ENCODE measurements around the gene ALLC. TPM values are rescaled to one million over a fixed set of nuclear protein-coding genes. Genes with fewer than 3 reads are reported as not detected.

The ALLC gene
- total and polyA plus RNA-seq, 7 experiments from 2014 or later: not detected

- Histone ChIP-seq H3K4me1 (ENCODE audit: control insufficient read depth in 2 of 2, insufficient read depth in 2 of 2, low read length in 2 of 2) (no peaks in the 10 kb centered on the region), H3K27ac (ENCODE audit: low read depth, low read length) (no peak overlapping the region), H3K27me3 (ENCODE audit: control insufficient read depth in 2 of 2, insufficient read depth in 2 of 2, low read length in 2 of 2) (no peaks in the 10 kb centered on the region), H3K4me3 (ENCODE audit: low read length) (no peak overlapping the region), H3K9me3 (ENCODE audit: control insufficient read depth in 2 of 3, low read length in 3 of 3) (no peaks in the 10 kb centered on the region), H3K36me3 (ENCODE audit: control insufficient read depth in 2 of 3, insufficient read depth in 3 of 3, low read length in 3 of 3) (no peaks in the 10 kb centered on the region)
- Mint-ChIP-seq H3K4me1 (peaks cover 0 to 1% (median 0%) of the 10 kb centered on the region in 7 donors), H3K4me3 (no peak overlapping the region), H3K9me3 (peaks cover 0 to 1% (median 0%) of the 10 kb centered on the region in 11 donors), H3K36me3 (peaks cover 0 to 4% (median 0%) of the 10 kb centered on the region in 5 donors), H3K27ac (no peak overlapping the region), H3K27me3 (peaks cover 0 to 11% (median 5%) of the 10 kb centered on the region in 5 donors)
- intact Hi-C loops (cut with micrococcal nuclease): no loop called here
- ATAC-seq (no peak), DNase-seq (no peak)
- POLR2A ChIA-PET: no interaction called here
- CTCF ChIA-PET: no interaction called here
These were observed 31.7 kb upstream of the ALLC start for GRCh38 chr2:3626118-3626811.

DNA sequence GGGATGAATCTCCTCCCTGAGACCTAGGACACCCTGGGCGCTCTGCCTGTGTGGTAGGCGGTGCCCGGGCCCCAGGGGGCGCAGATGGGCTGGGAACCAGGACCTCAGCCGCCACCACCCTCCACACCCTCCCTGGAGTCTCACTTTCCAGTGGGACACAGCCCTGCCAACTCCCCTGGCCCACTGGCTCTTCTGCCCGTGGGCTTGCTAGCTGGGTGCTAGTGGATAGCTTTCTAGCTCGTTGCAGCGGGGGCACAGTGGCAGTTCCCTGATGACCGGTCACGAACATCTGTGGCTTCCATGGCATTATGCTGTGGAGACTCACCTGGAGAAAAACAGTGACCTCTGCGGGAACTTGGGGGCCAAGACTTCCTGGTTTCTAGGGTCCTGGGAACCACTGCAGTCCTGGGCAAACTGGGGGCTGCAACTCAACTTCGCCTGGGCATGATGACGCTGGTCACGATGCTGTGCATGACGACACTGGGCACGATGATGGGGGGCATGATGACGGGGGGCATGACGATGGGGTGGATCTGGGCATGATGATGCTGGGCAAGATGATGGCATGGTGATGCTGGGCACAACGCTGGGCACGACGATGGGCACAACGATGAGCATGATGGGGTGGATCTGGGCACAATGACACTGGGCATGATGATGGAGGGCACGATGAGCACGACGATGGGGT lies 31.0 kb upstream of the ALLC start:
- ChIA-PET POLR2A (no interaction called here), CTCF (no interaction called here)
- H3K36me3 Mint-ChIP-seq: peaks cover 0 to 4% (median 0%) of the 10 kb centered on the region in 5 donors
- peaks cover 0 to 1% (median 0%) of the 10 kb centered on the region in 7 donors for H3K4me1 Mint-ChIP-seq
- intact Hi-C loops (cut with micrococcal nuclease): no loop called here
- Histone ChIP-seq H3K4me3 (ENCODE audit: low read length) (no peak overlapping the region), H3K36me3 (ENCODE audit: control insufficient read depth in 2 of 3, insufficient read depth in 3 of 3, low read length in 3 of 3) (no peaks in the 10 kb centered on the region), H3K4me1 (ENCODE audit: control insufficient read depth in 2 of 2, insufficient read depth in 2 of 2, low read length in 2 of 2) (no peaks in the 10 kb centered on the region), H3K9me3 (ENCODE audit: control insufficient read depth in 2 of 3, low read length in 3 of 3) (no peaks in the 10 kb centered on the region), H3K27me3 (ENCODE audit: control insufficient read depth in 2 of 2, insufficient read depth in 2 of 2, low read length in 2 of 2) (no peaks in the 10 kb centered on the region), H3K27ac (ENCODE audit: low read depth, low read length) (no peak overlapping the region)
- DNase-seq (peak in 1 of 9 donors; percentile 8), ATAC-seq (no peak)
- peaks cover 0 to 1% (median 0%) of the 10 kb centered on the region in 11 donors for H3K9me3 Mint-ChIP-seq
- H3K4me3 Mint-ChIP-seq: no peak overlapping the region
- H3K27ac Mint-ChIP-seq: no peak overlapping the region
- H3K27me3 Mint-ChIP-seq: peaks cover 0 to 11% (median 5%) of the 10 kb centered on the region in 5 donors

DNA sequence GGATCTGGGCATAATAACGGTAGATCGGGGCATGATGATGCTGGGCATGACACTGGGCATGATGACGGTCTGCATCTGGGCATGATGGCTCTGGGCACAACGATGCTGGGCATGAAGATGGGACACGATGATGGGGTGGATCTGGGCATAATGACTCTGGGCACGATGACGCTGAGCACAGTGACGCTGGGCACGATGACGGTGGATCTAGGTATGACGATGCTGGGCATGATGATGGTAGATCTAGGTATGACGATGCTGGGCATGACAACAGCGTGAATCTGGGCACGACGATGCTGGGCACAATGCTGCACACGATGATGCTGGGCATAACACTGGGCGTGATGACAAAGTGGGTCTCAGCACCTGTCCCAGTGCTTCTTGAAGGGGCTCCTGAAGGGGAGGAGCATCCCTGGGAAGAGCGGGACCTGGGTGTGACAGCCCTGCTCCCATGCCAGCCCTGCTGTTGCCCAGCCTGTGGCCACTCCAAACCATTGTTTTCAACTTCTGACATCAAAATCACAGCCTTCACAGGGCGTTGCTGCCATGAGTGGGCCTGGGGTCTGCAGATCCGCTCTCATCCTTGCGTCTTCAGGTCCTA lies 30.4 kb upstream of the ALLC start:
- Mint-ChIP-seq H3K4me1 (peaks cover 0 to 1% (median 0%) of the 10 kb centered on the region in 7 donors), H3K36me3 (peaks cover 0 to 4% (median 0%) of the 10 kb centered on the region in 5 donors), H3K27ac (no peak overlapping the region), H3K9me3 (peaks cover 0 to 1% (median 0%) of the 10 kb centered on the region in 11 donors), H3K4me3 (no peak overlapping the region), H3K27me3 (peaks cover 0 to 11% (median 5%) of the 10 kb centered on the region in 5 donors)
- DNase-seq: peak in 1 of 9 donors; percentile 4
- POLR2A ChIA-PET: no interaction called here
- CTCF ChIA-PET: no interaction called here
- Histone ChIP-seq H3K4me3 (ENCODE audit: low read length) (no peak overlapping the region), H3K9me3 (ENCODE audit: control insufficient read depth in 2 of 3, low read length in 3 of 3) (no peaks in the 10 kb centered on the region), H3K27me3 (ENCODE audit: control insufficient read depth in 2 of 2, insufficient read depth in 2 of 2, low read length in 2 of 2) (no peaks in the 10 kb centered on the region), H3K4me1 (ENCODE audit: control insufficient read depth in 2 of 2, insufficient read depth in 2 of 2, low read length in 2 of 2) (no peaks in the 10 kb centered on the region), H3K36me3 (ENCODE audit: control insufficient read depth in 2 of 3, insufficient read depth in 3 of 3, low read length in 3 of 3) (no peaks in the 10 kb centered on the region), H3K27ac (ENCODE audit: low read depth, low read length) (no peak overlapping the region)
- no peak for ATAC-seq
- intact Hi-C loops (cut with micrococcal nuclease): no loop called here

GRCh38 chr2:3628241-3628679 lies 29.7 kb upstream of the ALLC start:
- CTCF ChIA-PET: no interaction called here
- no peak overlapping the region for H3K27ac Mint-ChIP-seq
- POLR2A ChIA-PET: no interaction called here

DNA sequence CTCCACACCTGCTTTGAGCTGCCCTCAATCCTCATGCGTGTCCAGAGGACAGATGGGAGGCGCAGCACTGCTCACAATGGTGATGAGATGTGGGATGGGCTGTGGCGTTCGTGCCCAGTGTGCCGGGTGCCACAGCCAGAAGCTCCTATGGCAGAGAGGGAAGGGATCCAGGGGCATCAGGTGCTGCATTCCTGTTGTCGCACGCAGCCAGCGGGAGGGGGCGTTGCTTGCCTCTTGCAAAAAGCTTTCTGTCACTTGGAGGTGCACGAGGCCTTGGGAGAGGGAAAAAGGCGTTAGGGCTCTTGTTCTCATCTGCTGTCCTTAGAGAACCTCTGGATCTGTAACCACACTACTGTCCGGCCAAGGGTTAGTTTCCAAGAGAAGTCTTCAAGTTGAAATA lies 29.2 kb upstream of the ALLC start:
- H3K36me3 ChIP-seq (ENCODE audit: control insufficient read depth in 2 of 3, insufficient read depth in 3 of 3, low read length in 3 of 3): no peaks in the 10 kb centered on the region
- H3K4me1 ChIP-seq (ENCODE audit: control insufficient read depth in 2 of 2, insufficient read depth in 2 of 2, low read length in 2 of 2): no peaks in the 10 kb centered on the region
- ATAC-seq (no peak), DNase-seq (peak in 1 of 9 donors; percentile 19)
- no peak overlapping the region for H3K4me3 ChIP-seq (ENCODE audit: low read length)
- H3K27ac ChIP-seq (ENCODE audit: low read depth, low read length): no peak overlapping the region
- Mint-ChIP-seq H3K4me3 (no peak overlapping the region), H3K36me3 (peaks cover 0 to 4% (median 0%) of the 10 kb centered on the region in 5 donors), H3K27me3 (peaks cover 0 to 11% (median 5%) of the 10 kb centered on the region in 5 donors), H3K27ac (no peak overlapping the region), H3K9me3 (no peaks in the 10 kb centered on the region), H3K4me1 (peaks cover 0 to 1% (median 0%) of the 10 kb centered on the region in 7 donors)
- no peaks in the 10 kb centered on the region for H3K27me3 ChIP-seq (ENCODE audit: control insufficient read depth in 2 of 2, insufficient read depth in 2 of 2, low read length in 2 of 2)
- intact Hi-C loops (cut with micrococcal nuclease): no loop called here
- H3K9me3 ChIP-seq (ENCODE audit: control insufficient read depth in 2 of 3, low read length in 3 of 3): no peaks in the 10 kb centered on the region
- ChIA-PET CTCF (no interaction called here), POLR2A (no interaction called here)

More at GRCh38 chr2:3628241-3628679, 29.7 kb upstream of the ALLC start:
- H3K9me3 Mint-ChIP-seq: peaks cover 0 to 1% (median 0%) of the 10 kb centered on the region in 11 donors
- H3K27me3 ChIP-seq (ENCODE audit: control insufficient read depth in 2 of 2, insufficient read depth in 2 of 2, low read length in 2 of 2): no peaks in the 10 kb centered on the region
- DNase-seq (peak in 1 of 9 donors; percentile 9), ATAC-seq (peak; percentile 18)
- no peaks in the 10 kb centered on the region for H3K36me3 ChIP-seq (ENCODE audit: control insufficient read depth in 2 of 3, insufficient read depth in 3 of 3, low read length in 3 of 3)
- H3K27me3 Mint-ChIP-seq: peaks cover 0 to 11% (median 5%) of the 10 kb centered on the region in 5 donors
- intact Hi-C loops (cut with micrococcal nuclease): no loop called here
- H3K27ac ChIP-seq (ENCODE audit: low read depth, low read length): no peak overlapping the region
- H3K4me3 ChIP-seq (ENCODE audit: low read length): no peak overlapping the region
- H3K4me1 Mint-ChIP-seq: peaks cover 0 to 1% (median 0%) of the 10 kb centered on the region in 7 donors
- H3K36me3 Mint-ChIP-seq: peaks cover 0 to 4% (median 0%) of the 10 kb centered on the region in 5 donors
- H3K9me3 ChIP-seq (ENCODE audit: control insufficient read depth in 2 of 3, low read length in 3 of 3): no peaks in the 10 kb centered on the region
- no peak overlapping the region for H3K4me3 Mint-ChIP-seq
- no peaks in the 10 kb centered on the region for H3K4me1 ChIP-seq (ENCODE audit: control insufficient read depth in 2 of 2, insufficient read depth in 2 of 2, low read length in 2 of 2)

DNA sequence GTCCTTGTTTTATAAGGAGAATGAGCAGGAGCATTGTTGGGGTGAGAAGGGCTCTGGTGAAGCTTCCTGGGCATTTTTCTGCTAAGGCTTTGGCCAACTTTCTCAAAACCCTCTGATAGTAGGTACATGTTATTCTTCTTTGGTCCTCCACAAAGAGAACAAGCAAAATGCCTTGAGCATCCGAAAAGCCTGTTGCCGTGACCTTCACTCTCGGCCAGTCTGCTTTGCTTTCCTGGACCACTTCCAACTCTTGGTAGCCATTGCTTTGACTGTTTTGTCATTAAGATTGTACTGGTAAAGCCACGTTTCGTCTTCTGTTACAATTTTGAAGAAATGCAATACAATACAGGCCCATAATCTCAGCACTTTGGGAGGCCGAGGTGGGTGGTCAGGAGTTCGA lies 27.4 kb upstream of the ALLC start:
- Histone ChIP-seq H3K36me3 (ENCODE audit: control insufficient read depth in 2 of 3, insufficient read depth in 3 of 3, low read length in 3 of 3) (no peaks in the 10 kb centered on the region), H3K9me3 (ENCODE audit: control insufficient read depth in 2 of 3, low read length in 3 of 3) (no peaks in the 10 kb centered on the region), H3K27ac (ENCODE audit: low read depth, low read length) (no peak overlapping the region), H3K4me1 (ENCODE audit: control insufficient read depth in 2 of 2, insufficient read depth in 2 of 2, low read length in 2 of 2) (no peaks in the 10 kb centered on the region), H3K27me3 (ENCODE audit: control insufficient read depth in 2 of 2, insufficient read depth in 2 of 2, low read length in 2 of 2) (no peaks in the 10 kb centered on the region), H3K4me3 (ENCODE audit: low read length) (no peak overlapping the region)
- ChIA-PET CTCF (no interaction called here), POLR2A (no interaction called here)
- intact Hi-C loops (cut with micrococcal nuclease): no loop called here
- peaks cover 0 to 4% (median 0%) of the 10 kb centered on the region in 5 donors for H3K36me3 Mint-ChIP-seq
- DNase-seq: peak in 1 of 9 donors; percentile 8
- no peaks in the 10 kb centered on the region for H3K9me3 Mint-ChIP-seq
- H3K27me3 Mint-ChIP-seq: peaks cover 0 to 12% (median 6%) of the 10 kb centered on the region in 5 donors
- H3K4me1 Mint-ChIP-seq: peaks cover 0 to 1% (median 0%) of the 10 kb centered on the region in 7 donors
- H3K27ac Mint-ChIP-seq: no peak overlapping the region
- no peak for ATAC-seq
- no peak overlapping the region for H3K4me3 Mint-ChIP-seq

All from naive thymus-derived CD4-positive, alpha-beta T cell (primary cell).